WTC11 (cell line): Measurements from ENCODE around the gene YIF1A. TPM values are rescaled to one million over a fixed set of nuclear protein-coding genes. Genes with fewer than 3 reads are reported as not detected.

Experiments used
- ATAC-seq: fragments of 200-7000 bp; cut with Tn5 transposase; 2 replicates; pipeline ENCODE4 v1.10.0; 2021; ENCODE audit warnings: mild to moderate bottlenecking, moderate library complexity
- CTCF ChIA-PET: fragments of 300-600 bp; sonication (Branson Sonifier 250); formaldehyde crosslinking; loops from one replicate; lab custom pipeline; 2021; ENCODE audit warnings: antibody characterized with exemption; lab: Charles Lee
- POLR2A ChIA-PET: fragments of 350-600 bp; sonication (Branson Sonifier 250); formaldehyde crosslinking; loops from one replicate; lab custom pipeline; 2021; ENCODE audit warnings: antibody characterized with exemption; lab: Charles Lee
- DNase-seq: peaks from one replicate; pipeline ENCODE4 v3.0.0; 2021; ENCODE audit warnings: low spot score
- H3K27ac Mint-ChIP-seq: 2 replicates; pipeline ENCODE4 v1.8.0; 2021; ENCODE audit warnings: mixed read lengths
- H3K27me3 Mint-ChIP-seq: 2 replicates; pipeline ENCODE4 v1.8.0; 2021; ENCODE audit warnings: low read depth, mild to moderate bottlenecking, moderate library complexity, mixed read lengths
- H3K36me3 Mint-ChIP-seq: 2 replicates; pipeline ENCODE4 v1.8.0; 2021; ENCODE audit warnings: mixed read lengths
- H3K4me1 Mint-ChIP-seq: 2 replicates; pipeline ENCODE4 v1.8.0; 2022; ENCODE audit warnings: mixed read lengths
- H3K4me3 Mint-ChIP-seq: 2 replicates; pipeline ENCODE4 v1.8.0; 2021; ENCODE audit warnings: mild to moderate bottlenecking, moderate library complexity, mixed read lengths
- H3K9me3 Mint-ChIP-seq: 2 replicates; pipeline ENCODE4 v1.8.0; 2021; ENCODE audit warnings: mixed read lengths
- ESRRA ChIP-seq: sonication (generic); formaldehyde crosslinking; IDR thresholded peaks from 2 replicates; pipeline ENCODE4 v1.8.1; 2022; ENCODE audit warnings: mild to moderate bottlenecking, missing genetic modification reagents, borderline replicate concordance
- GRHL2 ChIP-seq: fragments of 250-450 bp; sonication (Bioruptor Pico); IDR thresholded peaks from 2 replicates; pipeline ENCODE4 v1.8.0; 2022; ENCODE audit warnings: mild to moderate bottlenecking, moderate library complexity; ENCODE audit not compliant: insufficient replicate concordance, severe bottlenecking
- MXD4 ChIP-seq: fragments of 250-450 bp; sonication (Bioruptor Pico); IDR thresholded peaks from 2 replicates; pipeline ENCODE4 v1.8.0; 2021; ENCODE audit warnings: mild to moderate bottlenecking, moderate library complexity, borderline replicate concordance
- OVOL2 ChIP-seq: fragments of 250-450 bp; sonication (Bioruptor Pico); IDR thresholded peaks from 2 replicates; pipeline ENCODE4 v1.9.0; 2021; ENCODE audit warnings: mild to moderate bottlenecking, borderline replicate concordance
- total RNA-seq: library from RNA; stranded (reverse); gene quantifications from 3 replicates; pipeline ENCODE4 v1.2.3, GENCODE V29; 2021
- TF ChIP-seq, protein P1 (sequence below): sonication (generic); formaldehyde crosslinking; IDR thresholded peaks from 2 replicates; pipeline ENCODE4 v1.8.1; 2022; ENCODE audit warnings: missing genetic modification reagents, borderline replicate concordance
- TF ChIP-seq, protein P2 (sequence below): sonication (generic); formaldehyde crosslinking; IDR thresholded peaks from 2 replicates; pipeline ENCODE4 v1.8.1; 2022; ENCODE audit warnings: mild to moderate bottlenecking, missing genetic modification reagents, moderate library complexity, borderline replicate concordance
- TF ChIP-seq, protein P3 (sequence below): fragments of 250-450 bp; sonication (Bioruptor Pico); IDR thresholded peaks from 2 replicates; pipeline ENCODE4 v1.9.0; 2021; ENCODE audit warnings: mild to moderate bottlenecking
- TF ChIP-seq, protein P4 (sequence below): fragments of 250-450 bp; sonication (Bioruptor Pico); IDR thresholded peaks from 2 replicates; pipeline ENCODE4 v1.9.0; 2021; ENCODE audit warnings: mild to moderate bottlenecking, borderline replicate concordance
- TF ChIP-seq, protein P5 (sequence below): sonication (generic); formaldehyde crosslinking; IDR thresholded peaks from 2 replicates; pipeline ENCODE4 v1.8.1; 2023; ENCODE audit warnings: mild to moderate bottlenecking, missing genetic modification reagents, borderline replicate concordance
- TF ChIP-seq, protein P6 (sequence below): sonication (generic); formaldehyde crosslinking; IDR thresholded peaks from 2 replicates; pipeline ENCODE4 v1.8.1; 2023; ENCODE audit warnings: mild to moderate bottlenecking, moderate library complexity, missing genetic modification reagents
- TF ChIP-seq, protein P7 (sequence below): sonication (generic); formaldehyde crosslinking; IDR thresholded peaks from 2 replicates; pipeline ENCODE4 v1.8.1; 2022; ENCODE audit warnings: low read depth, missing genetic modification reagents, borderline replicate concordance

Gene YIF1A
- total RNA-seq, 1 experiment from 2014 or later = 86.9 TPM

DNA sequence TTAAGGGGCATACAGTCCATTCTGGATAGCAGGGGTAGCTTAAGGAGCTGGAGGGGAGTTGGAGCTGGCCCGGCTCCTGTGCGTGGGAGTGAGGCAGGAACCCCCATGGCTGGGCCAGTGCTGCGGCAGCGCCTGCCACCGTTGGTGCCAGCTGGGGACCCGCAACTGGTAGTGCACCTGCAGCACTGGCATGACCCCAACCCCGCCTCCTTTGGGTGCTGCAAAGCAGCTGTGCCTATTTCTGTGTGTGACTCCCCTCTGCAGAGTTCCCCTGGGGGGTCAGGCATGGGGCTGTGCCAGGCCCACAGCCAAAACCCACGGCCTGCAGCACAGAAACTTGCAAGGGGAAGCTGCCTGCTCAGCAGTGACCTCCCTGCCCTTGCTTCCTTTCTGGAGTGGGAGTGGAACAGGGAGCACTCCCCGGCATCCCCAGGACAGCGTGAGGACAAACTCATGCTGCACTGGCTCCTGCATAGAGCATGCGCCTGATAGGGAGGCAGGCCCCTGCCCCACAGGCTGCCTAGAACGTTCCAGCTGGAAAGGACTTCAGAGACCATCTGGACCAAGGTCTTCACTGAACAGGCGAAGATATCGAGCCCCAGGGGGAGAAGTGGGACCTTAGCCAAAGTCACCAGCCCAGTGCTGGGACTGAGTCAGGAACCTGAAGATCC lies 46.7 kb downstream of the YIF1A start:
- H3K4me1 Mint-ChIP-seq = no peaks in the 10 kb centered on the region
- H3K36me3 Mint-ChIP-seq = peaks cover 2% of the 10 kb centered on the region; the same call in 1 of the 2 replicates
- DNase-seq (no peak), ATAC-seq (no peak)
- no peak overlapping the region; the same call in 1 of the 2 replicates for H3K27ac Mint-ChIP-seq
- ChIA-PET CTCF (interaction anchor here (0.9 to 1.5 kb wide), 2 partner anchors 20 to 69 kb away, joined by 5 to 9 read pairs; no protein-coding TSS in a partner anchor), POLR2A (interaction anchor here (1.1 kb wide), 1 partner anchor 13 kb away, joined by 5 read pairs; no protein-coding TSS in a partner anchor)
- H3K9me3 Mint-ChIP-seq = no peaks in the 10 kb centered on the region
- H3K27me3 Mint-ChIP-seq = no peaks in the 10 kb centered on the region
- TF ChIP-seq OVOL2 (no peak), ESRRA (CRISPR knock-in tag) (no peak), MXD4 (CRISPR knock-in tag) (no peak), GRHL2 (CRISPR knock-in tag) (no peak)
- TF ChIP-seq, protein P1, sequence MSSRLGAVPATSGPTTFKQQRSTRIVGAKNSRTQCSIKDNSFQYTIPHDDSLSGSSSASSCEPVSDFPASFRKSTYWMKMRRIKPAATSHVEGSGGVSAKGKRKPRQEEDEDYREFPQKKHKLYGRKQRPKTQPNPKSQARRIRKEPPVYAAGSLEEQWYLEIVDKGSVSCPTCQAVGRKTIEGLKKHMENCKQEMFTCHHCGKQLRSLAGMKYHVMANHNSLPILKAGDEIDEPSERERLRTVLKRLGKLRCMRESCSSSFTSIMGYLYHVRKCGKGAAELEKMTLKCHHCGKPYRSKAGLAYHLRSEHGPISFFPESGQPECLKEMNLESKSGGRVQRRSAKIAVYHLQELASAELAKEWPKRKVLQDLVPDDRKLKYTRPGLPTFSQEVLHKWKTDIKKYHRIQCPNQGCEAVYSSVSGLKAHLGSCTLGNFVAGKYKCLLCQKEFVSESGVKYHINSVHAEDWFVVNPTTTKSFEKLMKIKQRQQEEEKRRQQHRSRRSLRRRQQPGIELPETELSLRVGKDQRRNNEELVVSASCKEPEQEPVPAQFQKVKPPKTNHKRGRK (CRISPR knock-in tag) = no peak
- TF ChIP-seq, protein P2, sequence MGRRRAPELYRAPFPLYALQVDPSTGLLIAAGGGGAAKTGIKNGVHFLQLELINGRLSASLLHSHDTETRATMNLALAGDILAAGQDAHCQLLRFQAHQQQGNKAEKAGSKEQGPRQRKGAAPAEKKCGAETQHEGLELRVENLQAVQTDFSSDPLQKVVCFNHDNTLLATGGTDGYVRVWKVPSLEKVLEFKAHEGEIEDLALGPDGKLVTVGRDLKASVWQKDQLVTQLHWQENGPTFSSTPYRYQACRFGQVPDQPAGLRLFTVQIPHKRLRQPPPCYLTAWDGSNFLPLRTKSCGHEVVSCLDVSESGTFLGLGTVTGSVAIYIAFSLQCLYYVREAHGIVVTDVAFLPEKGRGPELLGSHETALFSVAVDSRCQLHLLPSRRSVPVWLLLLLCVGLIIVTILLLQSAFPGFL = no peak
- TF ChIP-seq, protein P3, sequence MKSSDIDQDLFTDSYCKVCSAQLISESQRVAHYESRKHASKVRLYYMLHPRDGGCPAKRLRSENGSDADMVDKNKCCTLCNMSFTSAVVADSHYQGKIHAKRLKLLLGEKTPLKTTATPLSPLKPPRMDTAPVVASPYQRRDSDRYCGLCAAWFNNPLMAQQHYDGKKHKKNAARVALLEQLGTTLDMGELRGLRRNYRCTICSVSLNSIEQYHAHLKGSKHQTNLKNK = no peak
- TF ChIP-seq, protein P4, sequence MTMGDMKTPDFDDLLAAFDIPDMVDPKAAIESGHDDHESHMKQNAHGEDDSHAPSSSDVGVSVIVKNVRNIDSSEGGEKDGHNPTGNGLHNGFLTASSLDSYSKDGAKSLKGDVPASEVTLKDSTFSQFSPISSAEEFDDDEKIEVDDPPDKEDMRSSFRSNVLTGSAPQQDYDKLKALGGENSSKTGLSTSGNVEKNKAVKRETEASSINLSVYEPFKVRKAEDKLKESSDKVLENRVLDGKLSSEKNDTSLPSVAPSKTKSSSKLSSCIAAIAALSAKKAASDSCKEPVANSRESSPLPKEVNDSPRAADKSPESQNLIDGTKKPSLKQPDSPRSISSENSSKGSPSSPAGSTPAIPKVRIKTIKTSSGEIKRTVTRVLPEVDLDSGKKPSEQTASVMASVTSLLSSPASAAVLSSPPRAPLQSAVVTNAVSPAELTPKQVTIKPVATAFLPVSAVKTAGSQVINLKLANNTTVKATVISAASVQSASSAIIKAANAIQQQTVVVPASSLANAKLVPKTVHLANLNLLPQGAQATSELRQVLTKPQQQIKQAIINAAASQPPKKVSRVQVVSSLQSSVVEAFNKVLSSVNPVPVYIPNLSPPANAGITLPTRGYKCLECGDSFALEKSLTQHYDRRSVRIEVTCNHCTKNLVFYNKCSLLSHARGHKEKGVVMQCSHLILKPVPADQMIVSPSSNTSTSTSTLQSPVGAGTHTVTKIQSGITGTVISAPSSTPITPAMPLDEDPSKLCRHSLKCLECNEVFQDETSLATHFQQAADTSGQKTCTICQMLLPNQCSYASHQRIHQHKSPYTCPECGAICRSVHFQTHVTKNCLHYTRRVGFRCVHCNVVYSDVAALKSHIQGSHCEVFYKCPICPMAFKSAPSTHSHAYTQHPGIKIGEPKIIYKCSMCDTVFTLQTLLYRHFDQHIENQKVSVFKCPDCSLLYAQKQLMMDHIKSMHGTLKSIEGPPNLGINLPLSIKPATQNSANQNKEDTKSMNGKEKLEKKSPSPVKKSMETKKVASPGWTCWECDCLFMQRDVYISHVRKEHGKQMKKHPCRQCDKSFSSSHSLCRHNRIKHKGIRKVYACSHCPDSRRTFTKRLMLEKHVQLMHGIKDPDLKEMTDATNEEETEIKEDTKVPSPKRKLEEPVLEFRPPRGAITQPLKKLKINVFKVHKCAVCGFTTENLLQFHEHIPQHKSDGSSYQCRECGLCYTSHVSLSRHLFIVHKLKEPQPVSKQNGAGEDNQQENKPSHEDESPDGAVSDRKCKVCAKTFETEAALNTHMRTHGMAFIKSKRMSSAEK (CRISPR knock-in tag) = no peak
- TF ChIP-seq, protein P5, sequence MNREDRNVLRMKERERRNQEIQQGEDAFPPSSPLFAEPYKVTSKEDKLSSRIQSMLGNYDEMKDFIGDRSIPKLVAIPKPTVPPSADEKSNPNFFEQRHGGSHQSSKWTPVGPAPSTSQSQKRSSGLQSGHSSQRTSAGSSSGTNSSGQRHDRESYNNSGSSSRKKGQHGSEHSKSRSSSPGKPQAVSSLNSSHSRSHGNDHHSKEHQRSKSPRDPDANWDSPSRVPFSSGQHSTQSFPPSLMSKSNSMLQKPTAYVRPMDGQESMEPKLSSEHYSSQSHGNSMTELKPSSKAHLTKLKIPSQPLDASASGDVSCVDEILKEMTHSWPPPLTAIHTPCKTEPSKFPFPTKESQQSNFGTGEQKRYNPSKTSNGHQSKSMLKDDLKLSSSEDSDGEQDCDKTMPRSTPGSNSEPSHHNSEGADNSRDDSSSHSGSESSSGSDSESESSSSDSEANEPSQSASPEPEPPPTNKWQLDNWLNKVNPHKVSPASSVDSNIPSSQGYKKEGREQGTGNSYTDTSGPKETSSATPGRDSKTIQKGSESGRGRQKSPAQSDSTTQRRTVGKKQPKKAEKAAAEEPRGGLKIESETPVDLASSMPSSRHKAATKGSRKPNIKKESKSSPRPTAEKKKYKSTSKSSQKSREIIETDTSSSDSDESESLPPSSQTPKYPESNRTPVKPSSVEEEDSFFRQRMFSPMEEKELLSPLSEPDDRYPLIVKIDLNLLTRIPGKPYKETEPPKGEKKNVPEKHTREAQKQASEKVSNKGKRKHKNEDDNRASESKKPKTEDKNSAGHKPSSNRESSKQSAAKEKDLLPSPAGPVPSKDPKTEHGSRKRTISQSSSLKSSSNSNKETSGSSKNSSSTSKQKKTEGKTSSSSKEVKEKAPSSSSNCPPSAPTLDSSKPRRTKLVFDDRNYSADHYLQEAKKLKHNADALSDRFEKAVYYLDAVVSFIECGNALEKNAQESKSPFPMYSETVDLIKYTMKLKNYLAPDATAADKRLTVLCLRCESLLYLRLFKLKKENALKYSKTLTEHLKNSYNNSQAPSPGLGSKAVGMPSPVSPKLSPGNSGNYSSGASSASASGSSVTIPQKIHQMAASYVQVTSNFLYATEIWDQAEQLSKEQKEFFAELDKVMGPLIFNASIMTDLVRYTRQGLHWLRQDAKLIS = no peak
- TF ChIP-seq, protein P6, sequence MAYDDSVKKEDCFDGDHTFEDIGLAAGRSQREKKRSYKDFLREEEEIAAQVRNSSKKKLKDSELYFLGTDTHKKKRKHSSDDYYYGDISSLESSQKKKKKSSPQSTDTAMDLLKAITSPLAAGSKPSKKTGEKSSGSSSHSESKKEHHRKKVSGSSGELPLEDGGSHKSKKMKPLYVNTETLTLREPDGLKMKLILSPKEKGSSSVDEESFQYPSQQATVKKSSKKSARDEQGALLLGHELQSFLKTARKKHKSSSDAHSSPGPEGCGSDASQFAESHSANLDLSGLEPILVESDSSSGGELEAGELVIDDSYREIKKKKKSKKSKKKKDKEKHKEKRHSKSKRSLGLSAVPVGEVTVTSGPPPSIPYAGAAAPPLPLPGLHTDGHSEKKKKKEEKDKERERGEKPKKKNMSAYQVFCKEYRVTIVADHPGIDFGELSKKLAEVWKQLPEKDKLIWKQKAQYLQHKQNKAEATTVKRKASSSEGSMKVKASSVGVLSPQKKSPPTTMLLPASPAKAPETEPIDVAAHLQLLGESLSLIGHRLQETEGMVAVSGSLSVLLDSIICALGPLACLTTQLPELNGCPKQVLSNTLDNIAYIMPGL (CRISPR knock-in tag) = no peak
- TF ChIP-seq, protein P7, sequence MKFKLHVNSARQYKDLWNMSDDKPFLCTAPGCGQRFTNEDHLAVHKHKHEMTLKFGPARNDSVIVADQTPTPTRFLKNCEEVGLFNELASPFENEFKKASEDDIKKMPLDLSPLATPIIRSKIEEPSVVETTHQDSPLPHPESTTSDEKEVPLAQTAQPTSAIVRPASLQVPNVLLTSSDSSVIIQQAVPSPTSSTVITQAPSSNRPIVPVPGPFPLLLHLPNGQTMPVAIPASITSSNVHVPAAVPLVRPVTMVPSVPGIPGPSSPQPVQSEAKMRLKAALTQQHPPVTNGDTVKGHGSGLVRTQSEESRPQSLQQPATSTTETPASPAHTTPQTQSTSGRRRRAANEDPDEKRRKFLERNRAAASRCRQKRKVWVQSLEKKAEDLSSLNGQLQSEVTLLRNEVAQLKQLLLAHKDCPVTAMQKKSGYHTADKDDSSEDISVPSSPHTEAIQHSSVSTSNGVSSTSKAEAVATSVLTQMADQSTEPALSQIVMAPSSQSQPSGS (CRISPR knock-in tag) = no peak
- no peak overlapping the region for H3K4me3 Mint-ChIP-seq
